ENCODE results near the gene DGKZ.

DNA sequence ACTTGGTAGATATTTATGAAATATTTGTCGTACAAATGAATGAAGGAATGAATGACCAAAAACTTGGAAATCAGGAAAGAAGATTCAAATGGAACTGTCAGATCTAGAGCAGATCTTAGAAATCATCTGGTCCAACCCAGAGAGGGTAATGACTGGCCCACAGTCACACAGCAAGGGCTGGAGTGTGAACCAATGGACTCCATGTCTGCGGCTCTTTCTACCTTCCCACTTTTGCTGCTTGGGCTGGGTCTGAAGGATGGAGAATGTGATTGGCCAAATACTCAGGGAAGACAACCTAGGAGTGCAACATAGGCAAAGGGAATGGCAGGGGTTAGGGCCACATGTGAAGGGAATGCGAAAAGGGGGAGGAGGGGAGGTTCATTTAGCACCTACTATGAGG is 5.8 kb upstream of the DGKZ start:
- TF ChIP-seq, protein P1, sequence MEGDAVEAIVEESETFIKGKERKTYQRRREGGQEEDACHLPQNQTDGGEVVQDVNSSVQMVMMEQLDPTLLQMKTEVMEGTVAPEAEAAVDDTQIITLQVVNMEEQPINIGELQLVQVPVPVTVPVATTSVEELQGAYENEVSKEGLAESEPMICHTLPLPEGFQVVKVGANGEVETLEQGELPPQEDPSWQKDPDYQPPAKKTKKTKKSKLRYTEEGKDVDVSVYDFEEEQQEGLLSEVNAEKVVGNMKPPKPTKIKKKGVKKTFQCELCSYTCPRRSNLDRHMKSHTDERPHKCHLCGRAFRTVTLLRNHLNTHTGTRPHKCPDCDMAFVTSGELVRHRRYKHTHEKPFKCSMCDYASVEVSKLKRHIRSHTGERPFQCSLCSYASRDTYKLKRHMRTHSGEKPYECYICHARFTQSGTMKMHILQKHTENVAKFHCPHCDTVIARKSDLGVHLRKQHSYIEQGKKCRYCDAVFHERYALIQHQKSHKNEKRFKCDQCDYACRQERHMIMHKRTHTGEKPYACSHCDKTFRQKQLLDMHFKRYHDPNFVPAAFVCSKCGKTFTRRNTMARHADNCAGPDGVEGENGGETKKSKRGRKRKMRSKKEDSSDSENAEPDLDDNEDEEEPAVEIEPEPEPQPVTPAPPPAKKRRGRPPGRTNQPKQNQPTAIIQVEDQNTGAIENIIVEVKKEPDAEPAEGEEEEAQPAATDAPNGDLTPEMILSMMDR (IDR thresholded peaks at IDR 0.05), result no peak
- no peak for TF ChIP-seq POLR2A (IDR thresholded peaks at IDR 0.05)
